ENCODE measurements around the gene CHEK1. TPM values are rescaled to one million over a fixed set of nuclear protein-coding genes. Genes with fewer than 3 reads are reported as not detected.
A peak's percentile ranks its signal among the peaks of the same experiment; 100 is the strongest.

Gene CHEK1
- total RNA-seq, 1 experiment from 2014 or later, result 142 TPM

DNA sequence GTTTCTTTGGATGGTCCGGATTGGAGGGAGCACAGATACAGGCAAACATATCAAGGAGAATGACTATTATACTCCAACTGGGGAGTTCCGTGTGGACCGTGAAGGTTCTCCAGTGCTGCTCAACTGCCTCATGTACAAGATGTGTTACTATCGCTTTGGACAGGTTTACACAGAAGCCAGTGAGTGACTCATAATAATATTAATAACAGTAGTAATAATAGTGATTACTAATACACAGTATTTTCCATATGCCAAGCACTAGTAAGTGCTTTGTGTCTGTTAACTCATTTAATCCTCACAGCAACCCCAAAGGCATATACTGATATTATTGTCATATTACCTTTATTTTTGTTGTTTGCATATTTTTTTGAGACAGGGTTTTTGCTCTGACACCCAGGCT, 6.6 kb upstream of the CHEK1 start:
- Histone ChIP-seq H3K9me3 (no peaks in the 10 kb centered on the region), H3K27me3 (replicated peaks; ENCODE audit: control insufficient read depth, insufficient read depth, low read length) (no peaks in the 10 kb centered on the region), H3K36me3 (ENCODE audit: control insufficient read depth, insufficient read depth, low read length) (peaks cover 7% of the 10 kb centered on the region; the same call in 1 of the 2 replicates), H3K4me3 (ENCODE audit: low read depth, low read length) (no peak overlapping the region), H3K4me1 (no peaks in the 10 kb centered on the region)
- DNase-seq, result no peak
- TF ChIP-seq, protein P1, sequence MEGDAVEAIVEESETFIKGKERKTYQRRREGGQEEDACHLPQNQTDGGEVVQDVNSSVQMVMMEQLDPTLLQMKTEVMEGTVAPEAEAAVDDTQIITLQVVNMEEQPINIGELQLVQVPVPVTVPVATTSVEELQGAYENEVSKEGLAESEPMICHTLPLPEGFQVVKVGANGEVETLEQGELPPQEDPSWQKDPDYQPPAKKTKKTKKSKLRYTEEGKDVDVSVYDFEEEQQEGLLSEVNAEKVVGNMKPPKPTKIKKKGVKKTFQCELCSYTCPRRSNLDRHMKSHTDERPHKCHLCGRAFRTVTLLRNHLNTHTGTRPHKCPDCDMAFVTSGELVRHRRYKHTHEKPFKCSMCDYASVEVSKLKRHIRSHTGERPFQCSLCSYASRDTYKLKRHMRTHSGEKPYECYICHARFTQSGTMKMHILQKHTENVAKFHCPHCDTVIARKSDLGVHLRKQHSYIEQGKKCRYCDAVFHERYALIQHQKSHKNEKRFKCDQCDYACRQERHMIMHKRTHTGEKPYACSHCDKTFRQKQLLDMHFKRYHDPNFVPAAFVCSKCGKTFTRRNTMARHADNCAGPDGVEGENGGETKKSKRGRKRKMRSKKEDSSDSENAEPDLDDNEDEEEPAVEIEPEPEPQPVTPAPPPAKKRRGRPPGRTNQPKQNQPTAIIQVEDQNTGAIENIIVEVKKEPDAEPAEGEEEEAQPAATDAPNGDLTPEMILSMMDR (IDR thresholded peaks at IDR 0.05; ENCODE audit: insufficient read depth in 1 of 2, low read depth in 1 of 2, low read length in 1 of 2, severe bottlenecking in 1 of 2, unreplicated experiment in 1 of 2), result no peak
- Mint-ChIP-seq H3K4me3 (ENCODE audit: unreplicated experiment) (no peak overlapping the region), H3K9me3 (ENCODE audit: unreplicated experiment) (no peaks in the 10 kb centered on the region), H3K36me3 (ENCODE audit: insufficient read depth, unreplicated experiment) (peaks cover 93% of the 10 kb centered on the region), H3K27ac (ENCODE audit: unreplicated experiment) (no peak overlapping the region), H3K4me1 (ENCODE audit: low read depth, unreplicated experiment) (no peaks in the 10 kb centered on the region), H3K27me3 (ENCODE audit: insufficient read depth, unreplicated experiment) (no peaks in the 10 kb centered on the region)
- ChIA-PET POLR2A (no interaction called here), CTCF (interaction anchor here (0.7 kb wide), 1 partner anchor 55 kb away, joined by 3 read pairs; no protein-coding TSS in a partner anchor)
- intact Hi-C loops (cut with micrococcal nuclease; ENCODE audit: unreplicated experiment), result no loop called here
- BruUV-seq (replicated peaks), result no TSS peak

- H3K27me3 ChIP-seq (replicated peaks; ENCODE audit: control insufficient read depth, insufficient read depth, low read length), result no peaks in the 10 kb centered on the region
- ChIA-PET POLR2A (interaction anchor here (1.4 kb wide), 1 partner anchor 52 kb away, joined by 4 read pairs; the partner anchor contains the start of gene EI24), CTCF (no interaction called here)
- Mint-ChIP-seq H3K27ac (ENCODE audit: unreplicated experiment) (no peak overlapping the region), H3K4me1 (ENCODE audit: low read depth, unreplicated experiment) (peaks cover 8% of the 10 kb centered on the region), H3K4me3 (ENCODE audit: unreplicated experiment) (no peak overlapping the region), H3K27me3 (ENCODE audit: insufficient read depth, unreplicated experiment) (no peaks in the 10 kb centered on the region), H3K9me3 (ENCODE audit: unreplicated experiment) (no peaks in the 10 kb centered on the region), H3K36me3 (ENCODE audit: insufficient read depth, unreplicated experiment) (peaks cover 80% of the 10 kb centered on the region)
- intact Hi-C loops (cut with micrococcal nuclease; ENCODE audit: unreplicated experiment), result no loop called here
- H3K4me1 ChIP-seq, result peaks cover 5% of the 10 kb centered on the region
- no peak overlapping the region for H3K4me3 ChIP-seq (ENCODE audit: low read depth, low read length)
- TF ChIP-seq, protein P1 (IDR thresholded peaks at IDR 0.05; ENCODE audit: insufficient read depth in 1 of 2, low read depth in 1 of 2, low read length in 1 of 2, severe bottlenecking in 1 of 2, unreplicated experiment in 1 of 2), result no peak
- H3K9me3 ChIP-seq, result no peaks in the 10 kb centered on the region
- DNase-seq, result no peak
- peaks cover 2% of the 10 kb centered on the region; the same call in 1 of the 2 replicates for H3K36me3 ChIP-seq (ENCODE audit: control insufficient read depth, insufficient read depth, low read length)
- BruUV-seq (replicated peaks), result no TSS peak
These were observed 3.0 kb upstream of the CHEK1 start for GRCh38 chr11:125621995-125622394.

- no TSS peak for BruUV-seq (replicated peaks)
- Histone ChIP-seq H3K9me3 (no peaks in the 10 kb centered on the region), H3K4me3 (ENCODE audit: low read depth, low read length) (no peak overlapping the region), H3K27me3 (replicated peaks; ENCODE audit: control insufficient read depth, insufficient read depth, low read length) (no peaks in the 10 kb centered on the region), H3K36me3 (ENCODE audit: control insufficient read depth, insufficient read depth, low read length) (0 out of 2 replicates have a peak, but pooled peaks cover 2% of the 10 kb centered on the region), H3K4me1 (peaks cover 8% of the 10 kb centered on the region)
- TF ChIP-seq, protein P1 (IDR thresholded peaks at IDR 0.05; ENCODE audit: insufficient read depth in 1 of 2, low read depth in 1 of 2, low read length in 1 of 2, severe bottlenecking in 1 of 2, unreplicated experiment in 1 of 2), result no peak
- ChIA-PET POLR2A (interaction anchor here (0.9 kb wide), 1 partner anchor 23 kb away, joined by 3 read pairs; no protein-coding TSS in a partner anchor), CTCF (interaction anchor here (0.7 kb wide), 1 partner anchor 9 kb away, joined by 5 read pairs; no protein-coding TSS in a partner anchor)
- intact Hi-C loops (cut with micrococcal nuclease; ENCODE audit: unreplicated experiment), result no loop called here
- Mint-ChIP-seq H3K36me3 (ENCODE audit: insufficient read depth, unreplicated experiment) (peaks cover 81% of the 10 kb centered on the region), H3K27ac (ENCODE audit: unreplicated experiment) (peak overlapping the region; percentile 16), H3K4me1 (ENCODE audit: low read depth, unreplicated experiment) (peaks cover 17% of the 10 kb centered on the region), H3K9me3 (ENCODE audit: unreplicated experiment) (no peaks in the 10 kb centered on the region), H3K4me3 (ENCODE audit: unreplicated experiment) (no peak overlapping the region), H3K27me3 (ENCODE audit: insufficient read depth, unreplicated experiment) (no peaks in the 10 kb centered on the region)
- DNase-seq, result no peak
These were observed 1.9 kb upstream of the CHEK1 start for GRCh38 chr11:125623064-125623463.

Measured in Caco-2 (cell line).